Measurements from ENCODE around the gene RBM44. TPM values are rescaled to one million over a fixed set of nuclear protein-coding genes. Genes with fewer than 3 reads are reported as not detected.
A peak's percentile ranks its signal among the peaks of the same experiment; 100 is the strongest.

RBM44 gene
- total RNA-seq, 1 donor from 2014 or later, result 0.33 TPM

- DNase-seq (ENCODE audit: low read depth, low spot score), result no peak
Measured at GRCh38 chr2:237885931-237886684, 87.5 kb downstream of the RBM44 start.

- no peak for DNase-seq (ENCODE audit: low read depth, low spot score)
Measured at GRCh38 chr2:237886685-237887481, 88.3 kb downstream of the RBM44 start.

- peak; percentile 30 for DNase-seq (ENCODE audit: low read depth, low spot score)
Measured at GRCh38 chr2:237888389-237888788, 89.8 kb downstream of the RBM44 start.

- no peak for DNase-seq (ENCODE audit: low read depth, low spot score)
Measured at GRCh38 chr2:237889016-237889415, 90.4 kb downstream of the RBM44 start.

GRCh38 chr2:237889811-237890210 lies 91.2 kb downstream of the RBM44 start:
- DNase-seq (ENCODE audit: low read depth, low spot score), result no peak

Other genes starting within 250 kb of the RBM44 start
- gene PRLH, start 232.2 kb upstream of the RBM44 start, total RNA-seq, result not detected in 2 replicates
- 1.6 and 1.9 TPM in 2 replicates for gene RAB17, start 208.0 kb upstream of the RBM44 start, total RNA-seq
- 127 and 152 TPM in 2 replicates for gene LRRFIP1, start 171.2 kb upstream of the RBM44 start, total RNA-seq
- gene RAMP1, start 60.8 kb downstream of the RBM44 start, total RNA-seq, result not detected in 2 replicates
- 39.1 and 47.6 TPM in 2 replicates for gene UBE2F, start 168.2 kb downstream of the RBM44 start, total RNA-seq

Data from pulmonary artery endothelial cell (primary cell).